Activated naive CD4-positive, alpha-beta T cell treated with Interleukin-2 at 50 U/mL for 16 hours (primary cell): ENCODE data around the gene PHEX.
A peak's percentile ranks its signal among the peaks of the same experiment; 100 is the strongest.

Experiments
- DNase-seq: peaks from one replicate; pipeline ENCODE4 v3.0.0-alpha.2; 2020

PHEX gene

DNA sequence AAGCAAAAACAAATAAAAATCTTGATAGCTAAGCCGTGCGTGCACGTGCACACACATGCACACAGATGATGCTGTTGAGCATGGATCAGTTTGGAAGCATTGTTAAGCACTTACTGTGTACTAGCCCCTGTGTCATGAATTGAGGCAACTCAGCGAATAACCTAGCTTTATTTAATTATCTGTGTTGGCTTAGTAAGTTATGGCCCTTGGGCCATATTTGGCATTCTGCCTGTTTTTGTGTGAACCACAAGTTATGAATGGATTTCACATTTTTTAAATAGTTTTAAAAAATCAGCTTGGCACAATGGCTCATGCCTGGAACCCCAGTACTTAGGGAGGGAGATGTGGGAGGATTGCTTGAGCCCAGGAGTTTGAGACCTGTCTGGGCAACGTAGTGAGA lies 126.9 kb downstream of the PHEX start:
- DNase-seq: no peak

DNA sequence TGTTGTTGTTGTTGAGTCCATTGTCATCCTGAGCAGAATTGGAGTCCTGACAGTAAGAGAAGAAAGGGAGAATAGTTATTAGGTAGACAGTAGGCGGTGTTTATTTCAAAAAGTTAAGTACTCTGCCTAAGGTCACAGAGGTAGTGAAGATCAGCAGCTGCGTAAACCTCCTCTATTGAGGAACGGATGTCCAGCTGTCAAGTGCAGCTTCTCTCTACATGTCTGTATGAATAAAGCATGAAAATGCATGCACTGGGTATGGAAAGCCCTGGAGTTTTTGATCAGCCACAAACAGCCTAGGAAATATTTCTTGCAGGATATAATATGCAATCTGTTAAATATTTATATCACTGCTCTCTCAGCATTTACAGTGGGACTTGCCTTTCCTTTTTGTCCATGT lies 131.2 kb downstream of the PHEX start:
- DNase-seq: no peak

DNA sequence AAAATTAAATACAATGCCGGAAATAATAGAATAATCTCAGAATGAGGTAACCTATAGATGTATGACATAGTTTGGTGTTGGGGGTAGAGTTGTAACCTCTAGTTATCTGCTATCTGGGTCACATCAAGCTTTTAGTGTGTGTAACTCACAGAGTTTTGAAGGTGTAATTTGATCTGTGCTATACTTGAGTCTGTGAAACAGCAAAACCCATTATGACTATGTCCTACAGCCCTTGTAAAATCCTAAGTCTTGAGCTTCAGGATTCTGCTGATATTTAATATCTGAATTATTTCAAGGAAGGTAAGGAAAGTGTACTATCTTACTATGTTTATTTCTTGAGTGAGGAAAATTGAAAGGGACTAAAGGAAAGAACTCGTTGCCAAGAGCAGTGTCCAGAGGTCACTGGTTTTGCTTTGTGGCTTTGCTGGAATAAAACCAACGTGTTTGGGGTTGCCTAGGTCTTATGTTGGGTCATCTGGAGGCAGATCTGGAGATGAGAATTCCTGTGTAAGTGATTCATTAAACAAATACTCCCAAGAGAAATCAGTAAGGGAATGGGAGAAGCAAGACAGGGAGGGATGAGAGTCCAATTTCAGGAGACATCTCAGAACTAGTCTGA lies 132.8 kb downstream of the PHEX start:
- DNase-seq: no peak

DNA sequence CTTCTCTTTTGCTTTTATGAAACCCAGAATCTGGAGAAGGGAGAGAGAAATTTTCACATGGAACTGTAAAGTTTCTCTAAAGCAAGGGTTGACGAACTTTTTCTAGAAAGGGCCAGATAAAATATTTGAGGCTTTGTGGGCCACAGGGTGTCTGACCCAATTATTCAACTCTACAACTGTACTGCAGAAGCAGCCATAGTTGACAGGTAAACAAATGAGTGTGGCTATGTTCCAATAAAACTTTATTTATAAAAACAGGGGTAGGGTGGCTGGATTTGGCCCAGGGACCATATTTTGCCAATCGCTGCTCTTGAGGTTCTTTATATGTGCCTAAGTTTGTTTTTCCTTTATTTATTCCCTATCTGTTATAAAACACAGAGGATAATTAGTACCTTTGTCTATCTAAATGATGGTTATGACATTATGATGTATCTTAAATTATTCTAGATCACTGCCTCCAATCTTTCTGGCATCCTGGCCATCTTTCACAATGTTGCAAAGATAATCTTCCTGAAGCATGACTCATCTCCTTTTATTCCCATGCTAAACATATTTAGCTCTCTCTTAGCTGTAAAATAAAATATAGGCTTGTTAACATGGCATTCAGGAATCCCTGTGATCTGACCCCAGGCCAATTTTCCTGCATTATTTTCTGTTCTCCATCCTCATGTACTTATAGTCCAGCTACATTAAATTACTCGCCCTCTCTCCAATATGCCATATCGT lies 133.8 kb downstream of the PHEX start:
- DNase-seq: no peak

DNA sequence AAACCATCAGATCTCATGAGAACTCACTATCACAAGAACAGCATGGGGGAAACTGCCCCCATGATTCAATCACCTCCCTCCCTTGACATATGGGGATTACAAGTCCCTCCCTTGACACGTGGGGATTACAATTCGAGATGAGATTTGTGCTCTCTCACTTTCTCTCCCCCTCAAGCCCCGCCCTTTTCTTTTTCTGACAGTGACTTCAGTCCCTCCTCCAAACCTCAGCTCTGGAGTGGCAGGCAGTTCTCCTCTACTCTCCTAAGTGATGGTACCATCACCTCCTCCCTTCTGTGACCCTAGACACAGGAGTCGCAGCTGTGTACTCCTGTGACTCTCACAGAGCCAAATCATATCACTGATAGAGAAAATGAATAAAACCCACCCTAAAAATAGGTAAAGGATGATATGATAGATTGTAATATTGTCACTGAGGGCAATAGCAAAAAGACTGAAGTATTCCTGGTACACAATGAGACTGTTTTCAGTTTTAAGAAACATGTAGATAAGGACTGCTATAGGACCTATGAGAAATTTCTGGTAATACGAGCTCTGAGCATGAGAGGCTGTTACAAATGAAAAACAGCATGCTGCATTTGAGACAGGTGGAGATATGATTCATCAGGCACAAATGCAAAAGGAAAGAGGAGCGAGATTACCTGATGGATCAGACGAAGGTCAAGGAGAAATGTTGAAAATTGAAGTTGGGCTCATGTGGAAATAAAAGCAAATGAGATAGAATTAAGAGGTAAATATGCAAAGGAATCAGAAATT lies 139.3 kb downstream of the PHEX start:
- DNase-seq: no peak

DNA sequence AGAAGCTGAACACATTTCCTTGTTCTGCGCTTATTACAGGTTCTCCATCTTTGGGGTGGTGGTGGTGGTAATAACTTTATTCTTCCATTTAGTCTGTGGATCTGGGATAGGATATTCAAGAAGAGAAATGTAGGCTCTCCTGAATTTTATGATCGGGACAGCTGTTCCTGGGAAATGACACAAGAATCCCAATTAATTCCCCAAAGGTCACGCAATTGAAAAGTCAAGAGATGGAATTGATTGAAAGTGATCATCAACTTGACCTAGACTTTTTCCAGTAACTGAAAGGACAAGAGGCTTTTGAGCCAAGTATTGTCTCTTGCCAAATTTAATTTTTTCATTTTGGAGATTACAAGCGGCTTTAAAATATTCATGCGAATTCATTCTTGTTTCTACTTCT lies 141.8 kb downstream of the PHEX start:
- no peak for DNase-seq

DNA sequence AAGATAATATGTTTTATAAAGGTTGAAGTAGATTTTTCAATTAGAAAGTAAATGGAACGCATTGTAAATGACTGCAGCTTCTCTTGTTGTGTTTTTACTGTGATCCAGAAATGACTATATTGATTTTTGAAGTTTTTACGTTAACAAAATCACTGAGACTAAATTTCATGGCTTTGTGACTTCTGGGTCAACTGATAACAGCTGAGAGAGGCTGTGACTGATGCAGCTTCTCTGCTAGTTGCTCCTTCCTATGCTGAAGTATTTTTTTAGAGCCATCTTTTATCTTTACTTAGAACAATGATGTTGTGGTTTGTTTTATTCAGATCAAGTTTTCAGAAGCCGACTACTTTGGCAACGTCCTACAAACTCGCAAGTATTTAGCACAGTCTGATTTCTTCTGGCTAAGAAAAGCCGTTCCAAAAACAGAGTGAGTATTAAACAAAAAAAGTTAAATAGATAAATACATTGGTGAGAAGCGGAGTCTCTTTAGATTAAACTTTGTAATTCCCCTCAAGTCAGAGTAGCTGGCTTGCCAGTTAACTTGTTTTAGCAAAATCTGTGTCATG lies 145.9 kb downstream of the PHEX start:
- DNase-seq: no peak

DNA sequence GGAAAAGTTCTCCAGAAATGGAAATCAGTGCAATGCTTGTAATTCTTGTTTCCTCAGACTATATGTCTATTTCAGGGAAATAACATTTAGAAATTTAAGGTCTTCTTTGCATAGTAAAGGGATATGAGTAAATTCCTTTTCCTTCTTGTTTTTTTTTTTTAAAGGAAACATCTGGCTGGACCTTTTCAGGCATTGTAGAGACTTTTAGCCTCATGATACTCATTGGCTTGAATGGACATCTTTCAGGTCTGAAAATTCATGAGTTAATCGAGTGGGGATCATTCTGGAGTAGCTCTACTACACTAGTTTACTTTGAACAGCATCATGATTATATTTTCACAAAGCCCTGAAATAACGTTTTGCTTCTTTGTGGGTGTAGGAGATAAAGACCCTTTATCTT lies 152.0 kb downstream of the PHEX start:
- no peak for DNase-seq

DNA sequence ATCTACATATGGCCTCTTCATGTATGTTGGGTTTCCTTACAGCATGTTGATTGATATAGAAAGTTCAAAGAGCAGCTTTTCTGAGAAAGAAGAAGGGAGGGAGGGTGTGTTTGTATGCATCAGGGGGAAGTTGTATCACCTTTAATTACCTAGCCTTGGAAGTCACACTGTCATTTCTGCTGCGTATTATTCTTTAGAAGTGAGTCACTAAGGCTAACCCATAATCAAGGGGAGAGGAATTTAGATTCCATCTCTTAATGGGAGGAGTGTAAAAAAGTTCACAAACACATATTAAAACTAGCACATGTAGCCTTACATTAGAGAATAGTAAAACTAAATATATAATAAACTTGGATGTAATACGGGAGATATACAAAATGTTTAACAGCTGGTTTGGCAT lies 154.0 kb downstream of the PHEX start:
- DNase-seq: no peak

DNA sequence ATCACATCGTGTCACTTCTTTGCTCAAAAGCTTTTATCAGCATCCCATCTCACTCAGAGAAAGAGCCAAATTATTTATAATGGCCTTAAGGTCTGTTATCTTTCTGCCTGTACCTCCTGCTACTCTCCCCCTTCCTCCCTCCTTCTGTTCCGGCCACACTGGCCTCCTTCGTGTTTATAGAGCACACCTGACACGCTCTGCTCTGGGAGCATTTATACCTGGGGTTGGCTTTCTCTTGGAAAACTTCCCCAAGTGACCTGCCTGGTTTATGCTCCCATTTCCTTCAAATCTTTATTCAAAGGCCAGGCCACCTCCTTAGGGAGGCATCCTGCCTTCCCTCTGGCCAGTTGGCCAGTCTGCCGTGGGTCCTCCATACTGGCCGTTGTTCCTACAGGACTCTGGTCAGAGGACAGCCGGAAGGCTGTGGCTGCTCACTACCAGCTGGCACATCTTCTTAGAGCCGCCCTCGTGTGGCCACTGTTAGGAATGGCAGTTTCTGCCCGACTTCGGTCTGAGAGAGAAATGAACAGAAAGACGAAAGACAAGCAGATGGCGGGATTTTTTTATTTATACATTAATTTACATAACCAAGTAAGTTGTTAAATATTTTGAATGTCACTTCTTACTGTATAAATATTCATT lies 160.4 kb downstream of the PHEX start:
- peak; percentile 50 for DNase-seq

DNA sequence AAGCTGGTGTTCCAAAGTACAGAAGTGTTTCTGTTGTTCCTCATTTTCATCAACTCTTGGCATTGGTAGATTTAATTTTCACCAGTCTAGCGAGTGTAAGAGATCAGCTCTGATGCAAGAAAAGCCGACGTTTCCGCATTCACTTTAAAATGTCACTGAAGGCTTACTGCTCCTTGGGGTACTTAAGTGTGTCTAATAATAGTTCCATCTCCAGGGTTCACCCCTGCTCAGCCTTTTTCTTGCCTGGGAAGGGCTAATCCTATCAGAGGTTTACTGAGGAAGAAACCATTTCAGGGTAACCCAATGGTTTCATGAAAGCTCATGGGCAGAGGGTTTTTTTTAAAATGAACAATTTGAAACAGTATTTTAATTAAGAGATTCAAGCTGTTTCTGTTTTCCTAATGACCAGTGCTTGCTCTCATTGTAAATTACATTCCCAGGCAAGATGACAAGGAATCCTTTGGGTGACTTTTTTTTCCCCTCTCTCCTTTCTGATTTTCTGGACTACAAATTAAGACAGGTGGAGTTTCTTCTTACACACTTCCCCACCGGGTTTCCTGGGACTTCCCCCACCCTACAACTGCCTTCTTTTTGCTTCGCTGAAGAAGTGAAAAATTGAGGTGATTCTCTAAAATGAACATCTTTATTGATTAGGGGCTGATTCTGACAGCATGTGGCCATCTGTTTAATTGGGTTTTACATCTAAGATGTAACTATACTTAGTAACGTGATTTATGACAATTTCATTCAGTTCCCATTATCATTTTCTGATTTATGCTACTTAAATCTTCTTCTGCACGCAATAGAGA lies 161.9 kb downstream of the PHEX start:
- DNase-seq: no peak

DNA sequence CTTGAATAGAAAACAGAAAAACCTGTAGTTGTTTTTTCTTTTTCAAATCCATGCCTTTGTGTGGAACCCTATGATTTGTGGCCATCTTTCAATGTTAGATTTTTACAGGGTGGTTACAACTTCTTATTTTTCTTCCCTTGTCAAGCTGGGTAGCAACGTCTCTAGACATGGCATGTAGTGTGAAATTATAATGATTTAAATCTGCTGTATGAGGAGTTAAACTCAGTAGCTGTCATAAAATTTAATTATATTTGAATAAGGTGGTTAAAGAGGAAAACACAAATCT lies 162.5 kb downstream of the PHEX start:
- no peak for DNase-seq

DNA sequence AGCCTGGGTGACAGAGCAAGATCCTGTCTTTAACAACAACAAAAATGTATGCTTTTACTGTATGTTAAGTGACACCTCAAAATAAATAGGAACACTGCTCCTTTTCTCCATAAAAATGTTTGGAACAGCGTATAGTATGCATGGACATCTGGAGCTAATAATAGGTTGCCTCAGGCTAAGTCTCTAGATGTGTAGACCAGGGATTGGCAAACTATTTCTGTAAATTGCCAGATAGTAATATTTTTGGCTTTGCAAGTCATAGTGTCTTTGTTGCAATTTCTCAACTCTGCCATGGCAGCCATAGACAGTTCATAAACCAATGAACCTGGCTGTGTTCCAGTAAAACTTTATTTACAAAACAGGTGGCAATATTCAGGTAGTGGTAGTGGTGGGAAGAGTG lies 164.0 kb downstream of the PHEX start:
- DNase-seq: no peak

DNA sequence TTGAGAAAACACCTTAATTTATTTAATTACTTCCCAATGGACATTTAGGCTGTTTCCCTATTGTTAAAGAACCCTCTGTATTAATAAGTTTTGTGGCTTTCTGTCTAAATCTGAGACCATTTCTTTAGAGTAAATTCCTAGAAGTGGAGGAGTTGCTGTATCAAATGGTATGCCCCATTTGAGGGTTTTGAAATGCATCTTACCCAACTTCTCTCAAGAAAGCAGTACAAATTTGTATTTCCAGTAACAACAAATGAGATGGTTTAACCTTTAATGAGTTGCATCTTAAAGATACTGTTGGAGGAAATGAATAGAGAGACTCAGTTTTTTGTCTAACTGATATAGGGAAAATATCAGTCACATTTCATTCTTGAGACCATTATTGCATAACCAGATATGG lies 170.1 kb downstream of the PHEX start:
- DNase-seq: no peak

DNA sequence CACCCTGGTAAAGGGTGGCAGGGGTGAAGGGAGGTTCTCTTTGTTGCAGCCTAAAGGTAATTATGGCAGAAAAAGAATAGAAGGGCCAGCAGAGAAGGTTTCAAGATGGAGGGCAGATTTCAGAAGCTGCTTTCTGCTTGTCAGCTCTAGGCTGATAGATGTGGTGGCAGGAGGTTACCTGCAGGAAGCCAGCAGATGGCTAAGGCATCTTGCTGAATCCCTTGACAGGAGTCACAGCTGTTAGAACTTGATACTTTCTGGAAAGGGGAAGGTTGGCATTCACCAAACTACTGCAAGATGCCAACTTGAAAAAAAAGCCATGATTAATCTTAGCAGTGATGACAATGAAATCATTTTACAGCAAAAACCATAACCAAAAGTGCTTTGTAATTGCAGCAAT lies 171.1 kb downstream of the PHEX start:
- no peak for DNase-seq

DNA sequence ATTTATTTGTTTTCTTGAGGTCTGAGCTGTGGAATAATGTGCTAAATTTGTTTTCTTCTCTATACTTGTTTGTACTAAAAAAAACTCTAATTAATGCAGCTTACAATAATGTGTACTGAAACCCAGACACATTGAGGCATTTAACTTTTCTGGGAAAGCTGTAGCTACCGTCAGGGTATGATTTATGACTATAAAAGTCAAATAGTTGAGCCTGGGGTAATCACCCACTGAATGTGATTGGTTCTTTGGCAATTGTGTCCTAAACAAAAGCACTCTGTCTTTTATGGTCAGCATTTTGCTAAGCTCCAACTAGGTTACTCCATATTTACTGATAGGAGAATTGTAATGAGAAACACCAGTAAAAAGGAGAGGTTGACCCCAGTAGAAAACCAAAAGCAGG lies 174.7 kb downstream of the PHEX start:
- no peak for DNase-seq

DNA sequence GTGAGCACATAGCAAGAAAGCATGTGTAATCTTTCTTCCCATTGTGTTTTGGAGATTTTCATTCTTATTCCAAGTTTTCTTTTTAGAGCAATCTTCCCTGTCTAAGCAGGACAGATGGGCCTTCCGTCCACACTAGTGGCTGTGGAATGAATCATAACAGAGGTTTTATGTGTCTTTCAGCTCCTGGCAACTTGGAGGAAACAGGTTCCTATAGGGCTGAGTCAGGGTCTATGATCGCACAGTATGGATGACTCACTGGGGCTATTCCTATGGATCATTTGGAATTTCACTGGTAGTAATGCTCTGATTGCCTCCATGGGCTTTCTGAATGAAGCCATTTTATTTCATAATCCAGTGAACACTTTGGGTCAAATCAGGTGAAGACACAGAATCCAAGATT lies 188.8 kb downstream of the PHEX start:
- DNase-seq: no peak

DNA sequence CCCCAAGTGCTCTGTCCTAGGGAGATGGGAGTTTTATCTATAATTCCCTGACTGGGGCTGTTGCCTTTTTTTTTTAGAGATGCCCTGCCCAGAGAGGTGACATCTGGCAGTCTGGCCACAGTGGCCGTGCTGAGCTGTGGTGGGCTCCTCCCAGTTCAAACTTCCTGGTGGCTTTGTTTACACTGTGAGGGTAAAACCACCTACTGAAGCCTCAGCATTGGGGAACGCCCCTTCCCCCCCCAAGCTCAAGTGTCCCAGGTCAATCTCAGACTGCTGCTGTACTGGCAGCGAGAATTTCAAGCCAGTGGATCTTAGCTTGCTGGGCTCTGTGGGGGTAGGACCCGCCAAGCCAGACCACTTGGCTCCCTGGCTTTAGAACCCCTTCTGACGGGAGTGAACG lies 202.3 kb downstream of the PHEX start:
- no peak for DNase-seq

DNA sequence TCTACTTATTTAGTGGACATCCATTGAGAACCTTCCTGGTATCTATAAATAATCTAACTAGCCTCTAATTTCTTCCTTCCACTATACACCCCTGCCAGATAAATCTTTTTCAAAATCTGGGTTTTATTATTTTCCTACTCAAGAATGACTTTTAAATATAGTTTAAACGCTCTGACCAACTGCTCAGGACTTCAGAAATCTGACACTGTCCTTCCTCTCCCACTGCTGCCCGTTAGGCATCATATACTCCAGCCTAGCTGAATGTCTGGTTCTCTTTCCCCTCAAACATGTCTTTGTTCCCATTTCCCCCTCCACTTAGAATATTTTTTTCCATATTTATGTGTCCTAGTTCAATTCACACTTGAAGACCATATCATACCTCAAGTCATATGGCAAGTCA lies 205.4 kb downstream of the PHEX start:
- no peak for DNase-seq

DNA sequence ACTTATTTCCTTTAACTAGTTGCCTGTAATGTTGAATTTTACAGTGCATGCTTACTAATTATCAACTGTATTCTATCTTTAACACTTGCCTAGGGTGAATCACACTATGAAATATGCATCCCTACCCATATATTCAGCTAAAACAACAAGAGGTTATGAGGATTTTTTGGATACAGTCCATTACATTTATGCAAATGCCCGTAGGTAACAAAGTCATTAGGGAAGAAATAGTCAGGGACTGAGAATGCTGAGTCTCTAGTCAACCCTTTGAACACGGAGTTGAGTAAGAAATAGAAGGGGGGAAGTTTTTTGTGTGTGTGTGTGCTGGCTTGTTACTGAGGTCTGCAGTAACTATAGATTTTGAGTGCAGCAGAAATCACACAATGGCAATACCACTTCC lies 214.5 kb downstream of the PHEX start:
- no peak for DNase-seq

DNA sequence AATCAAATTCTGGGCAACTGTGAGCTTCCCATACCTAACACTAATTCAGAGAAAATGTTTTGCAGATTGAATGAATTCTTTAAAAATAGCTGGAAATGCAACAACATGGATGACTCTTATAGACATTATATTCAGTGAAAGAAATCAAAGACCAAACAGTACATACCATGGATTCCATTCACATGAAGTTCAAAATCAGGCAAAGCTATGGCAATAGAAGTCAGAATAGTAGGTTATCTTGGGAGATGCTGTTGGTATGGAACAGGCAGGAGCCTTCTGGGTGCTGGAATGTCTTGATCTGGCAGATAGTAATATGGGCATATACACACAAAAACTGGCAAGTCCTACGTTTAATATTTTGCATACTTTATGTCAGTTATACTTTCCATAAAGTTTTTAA lies 215.0 kb downstream of the PHEX start:
- DNase-seq: no peak

DNA sequence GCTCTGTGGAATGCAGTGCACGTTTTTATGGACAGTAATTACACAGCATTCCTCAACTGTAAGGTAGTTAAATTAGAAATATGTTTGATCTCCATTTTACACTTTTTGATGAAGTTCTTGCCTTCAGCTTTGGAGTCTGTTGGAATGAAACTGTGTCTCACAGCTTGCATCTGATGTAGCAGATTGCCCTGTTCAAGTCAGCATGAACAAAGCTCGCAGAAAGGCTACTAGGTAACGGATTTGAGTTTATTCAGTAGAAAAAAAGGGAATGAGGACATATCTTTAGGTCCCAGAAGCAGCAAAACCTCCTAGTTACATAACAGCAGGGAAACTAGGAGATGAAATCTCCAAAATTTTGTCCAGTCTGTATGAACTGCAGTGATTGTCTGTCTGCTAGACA lies 216.3 kb downstream of the PHEX start:
- no peak for DNase-seq

DNA sequence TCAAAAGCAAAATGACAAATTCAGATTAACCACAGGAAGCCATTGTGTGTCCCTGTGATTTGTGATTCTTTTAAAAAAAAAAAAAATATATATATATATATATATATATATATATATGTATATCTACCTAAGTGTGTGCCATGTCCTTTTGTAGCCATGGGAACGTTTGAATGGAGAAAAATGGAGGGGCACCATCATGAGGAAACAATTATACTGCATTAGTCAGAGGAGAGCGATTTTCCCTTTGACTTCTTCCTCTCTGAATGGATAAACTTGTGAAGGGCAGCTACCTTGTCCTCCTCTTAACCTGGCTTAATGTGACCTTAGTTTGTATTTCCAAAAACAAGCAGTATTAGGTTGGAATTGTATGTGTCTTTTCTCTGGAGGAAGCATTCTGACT lies 217.2 kb downstream of the PHEX start:
- DNase-seq: no peak
